Measurements from ENCODE around the gene ANKRD52.

The ANKRD52 gene

GRCh38 chr12:56260921-56261320 is 2.7 kb upstream of the ANKRD52 start:
- Mint-ChIP-seq H3K9me3 (no peaks in the 10 kb centered on the region), H3K27me3 (ENCODE audit: low read depth) (no peaks in the 10 kb centered on the region), H3K4me3 (no peak overlapping the region), H3K27ac (no peak overlapping the region), H3K36me3 (ENCODE audit: low read depth) (peaks cover 3% of the 10 kb centered on the region), H3K4me1 (ENCODE audit: low read depth) (peaks cover 19% of the 10 kb centered on the region)

GRCh38 chr12:56260380-56260779 is 2.2 kb upstream of the ANKRD52 start:
- no peaks in the 10 kb centered on the region for H3K27me3 Mint-ChIP-seq (ENCODE audit: low read depth)
- H3K4me3 Mint-ChIP-seq = no peak overlapping the region
- peaks cover 17% of the 10 kb centered on the region for H3K4me1 Mint-ChIP-seq (ENCODE audit: low read depth)
- H3K9me3 Mint-ChIP-seq = no peaks in the 10 kb centered on the region
- H3K36me3 Mint-ChIP-seq (ENCODE audit: low read depth) = peaks cover 3% of the 10 kb centered on the region
- H3K27ac Mint-ChIP-seq = no peak overlapping the region

GRCh38 chr12:56258820-56259183 is 618 bp upstream of the ANKRD52 start:
- peaks cover 13% of the 10 kb centered on the region for H3K36me3 Mint-ChIP-seq (ENCODE audit: low read depth)
- no peaks in the 10 kb centered on the region for H3K27me3 Mint-ChIP-seq (ENCODE audit: low read depth)
- no peaks in the 10 kb centered on the region for H3K9me3 Mint-ChIP-seq

GRCh38 chr12:56257491-56258067 is 605 bp downstream of the ANKRD52 start:
- Mint-ChIP-seq H3K4me3 (peak overlapping the region; percentile 84), H3K9me3 (no peaks in the 10 kb centered on the region), H3K4me1 (ENCODE audit: low read depth) (peaks cover 15% of the 10 kb centered on the region), H3K27me3 (ENCODE audit: low read depth) (no peaks in the 10 kb centered on the region), H3K36me3 (ENCODE audit: low read depth) (peaks cover 15% of the 10 kb centered on the region), H3K27ac (peak overlapping the region; percentile 78)

More at GRCh38 chr12:56258820-56259183, 618 bp upstream of the ANKRD52 start:
- Mint-ChIP-seq H3K4me3 (peak overlapping the region; percentile 95), H3K4me1 (ENCODE audit: low read depth) (peaks cover 15% of the 10 kb centered on the region), H3K27ac (peak overlapping the region; percentile 86)

GRCh38 chr12:56257071-56257470 is 1.1 kb downstream of the ANKRD52 start:
- Mint-ChIP-seq H3K9me3 (no peaks in the 10 kb centered on the region), H3K4me1 (ENCODE audit: low read depth) (peaks cover 15% of the 10 kb centered on the region), H3K27ac (peak overlapping the region; percentile 28), H3K4me3 (peak overlapping the region; percentile 84), H3K36me3 (ENCODE audit: low read depth) (peaks cover 15% of the 10 kb centered on the region), H3K27me3 (ENCODE audit: low read depth) (no peaks in the 10 kb centered on the region)

- H3K27me3 Mint-ChIP-seq (ENCODE audit: low read depth) = no peaks in the 10 kb centered on the region
Measured at GRCh38 chr12:56256326-56256960, 1.7 kb downstream of the ANKRD52 start.

GRCh38 chr12:56255671-56256070 is 2.5 kb downstream of the ANKRD52 start:
- H3K9me3 Mint-ChIP-seq = no peaks in the 10 kb centered on the region
- H3K36me3 Mint-ChIP-seq (ENCODE audit: low read depth) = peaks cover 18% of the 10 kb centered on the region
- H3K4me3 Mint-ChIP-seq = no peak overlapping the region
- peaks cover 15% of the 10 kb centered on the region for H3K4me1 Mint-ChIP-seq (ENCODE audit: low read depth)
- H3K27me3 Mint-ChIP-seq (ENCODE audit: low read depth) = no peaks in the 10 kb centered on the region
- no peak overlapping the region for H3K27ac Mint-ChIP-seq

More at GRCh38 chr12:56256326-56256960, 1.7 kb downstream of the ANKRD52 start:
- Mint-ChIP-seq H3K36me3 (ENCODE audit: low read depth) (peaks cover 18% of the 10 kb centered on the region), H3K9me3 (no peaks in the 10 kb centered on the region), H3K27ac (no peak overlapping the region), H3K4me3 (peak overlapping the region; percentile 84), H3K4me1 (ENCODE audit: low read depth) (peaks cover 15% of the 10 kb centered on the region)

- no peaks in the 10 kb centered on the region for H3K9me3 Mint-ChIP-seq
- H3K4me1 Mint-ChIP-seq (ENCODE audit: low read depth) = peaks cover 11% of the 10 kb centered on the region
- peaks cover 21% of the 10 kb centered on the region for H3K36me3 Mint-ChIP-seq (ENCODE audit: low read depth)
- H3K4me3 Mint-ChIP-seq = no peak overlapping the region
- H3K27me3 Mint-ChIP-seq (ENCODE audit: low read depth) = no peaks in the 10 kb centered on the region
- H3K27ac Mint-ChIP-seq = no peak overlapping the region
Measured at GRCh38 chr12:56253091-56253490, 5.1 kb downstream of the ANKRD52 start.

- H3K27ac Mint-ChIP-seq = no peak overlapping the region
- H3K9me3 Mint-ChIP-seq = no peaks in the 10 kb centered on the region
- no peak overlapping the region for H3K4me3 Mint-ChIP-seq
- H3K27me3 Mint-ChIP-seq (ENCODE audit: low read depth) = no peaks in the 10 kb centered on the region
- peaks cover 11% of the 10 kb centered on the region for H3K4me1 Mint-ChIP-seq (ENCODE audit: low read depth)
- peaks cover 24% of the 10 kb centered on the region for H3K36me3 Mint-ChIP-seq (ENCODE audit: low read depth)
Measured at GRCh38 chr12:56252649-56253048, 5.5 kb downstream of the ANKRD52 start.

- H3K27ac Mint-ChIP-seq = no peak overlapping the region
- H3K4me1 Mint-ChIP-seq (ENCODE audit: low read depth) = peaks cover 2% of the 10 kb centered on the region
- H3K36me3 Mint-ChIP-seq (ENCODE audit: low read depth) = peaks cover 25% of the 10 kb centered on the region
- no peaks in the 10 kb centered on the region for H3K27me3 Mint-ChIP-seq (ENCODE audit: low read depth)
- H3K9me3 Mint-ChIP-seq = no peaks in the 10 kb centered on the region
- H3K4me3 Mint-ChIP-seq = no peak overlapping the region
Measured at GRCh38 chr12:56248711-56249110, 9.5 kb downstream of the ANKRD52 start.

GRCh38 chr12:56247923-56248322 is 10.3 kb downstream of the ANKRD52 start:
- H3K4me1 Mint-ChIP-seq (ENCODE audit: low read depth) = peaks cover 2% of the 10 kb centered on the region
- no peak overlapping the region for H3K4me3 Mint-ChIP-seq
- H3K27me3 Mint-ChIP-seq (ENCODE audit: low read depth) = no peaks in the 10 kb centered on the region
- peaks cover 24% of the 10 kb centered on the region for H3K36me3 Mint-ChIP-seq (ENCODE audit: low read depth)
- no peak overlapping the region for H3K27ac Mint-ChIP-seq
- no peaks in the 10 kb centered on the region for H3K9me3 Mint-ChIP-seq

- H3K4me1 Mint-ChIP-seq (ENCODE audit: low read depth) = peaks cover 2% of the 10 kb centered on the region
- peaks cover 36% of the 10 kb centered on the region for H3K36me3 Mint-ChIP-seq (ENCODE audit: low read depth)
- no peak overlapping the region for H3K4me3 Mint-ChIP-seq
- H3K9me3 Mint-ChIP-seq = no peaks in the 10 kb centered on the region
- no peaks in the 10 kb centered on the region for H3K27me3 Mint-ChIP-seq (ENCODE audit: low read depth)
- no peak overlapping the region for H3K27ac Mint-ChIP-seq
Measured at GRCh38 chr12:56244494-56244893, 13.7 kb downstream of the ANKRD52 start.

- Mint-ChIP-seq H3K27me3 (ENCODE audit: low read depth) (no peaks in the 10 kb centered on the region), H3K4me1 (ENCODE audit: low read depth) (no peaks in the 10 kb centered on the region), H3K36me3 (ENCODE audit: low read depth) (peaks cover 33% of the 10 kb centered on the region), H3K9me3 (no peaks in the 10 kb centered on the region), H3K4me3 (no peak overlapping the region), H3K27ac (no peak overlapping the region)
Measured at GRCh38 chr12:56243731-56244181, 14.4 kb downstream of the ANKRD52 start.

- Mint-ChIP-seq H3K27ac (no peak overlapping the region), H3K9me3 (no peaks in the 10 kb centered on the region), H3K4me1 (ENCODE audit: low read depth) (no peaks in the 10 kb centered on the region), H3K27me3 (ENCODE audit: low read depth) (no peaks in the 10 kb centered on the region), H3K36me3 (ENCODE audit: low read depth) (peaks cover 33% of the 10 kb centered on the region), H3K4me3 (no peak overlapping the region)
Measured at GRCh38 chr12:56242986-56243385, 15.2 kb downstream of the ANKRD52 start.

Measured in T-helper 1 cell treated with Interleukin-12 subunit alpha and Interleukin-12 subunit beta and Interleukin-4 antibody, amounts not matched to agents 30 μg/mL and 1 μg/mL, for 36 hours (primary cell).